GM19395 (cell line): ENCODE data around the gene RASGEF1C.

Experiments used
- ATAC-seq: cut with Tn5 transposase; IDR thresholded peaks from one replicate; pipeline ENCODE4 v1.9.1; 2021; ENCODE audit warnings: mild to moderate bottlenecking, moderate library complexity; ENCODE audit not compliant: unreplicated experiment

Gene RASGEF1C

GRCh38 chr5:180161420-180162303 is 47.3 kb downstream of the RASGEF1C start:
- no peak for ATAC-seq

GRCh38 chr5:180160789-180161188 is 48.2 kb downstream of the RASGEF1C start:
- ATAC-seq, result no peak

GRCh38 chr5:180160215-180160614 is 48.8 kb downstream of the RASGEF1C start:
- no peak for ATAC-seq

- ATAC-seq, result no peak
Measured at GRCh38 chr5:180159756-180160155, 49.3 kb downstream of the RASGEF1C start.

GRCh38 chr5:180157866-180158265 is 51.1 kb downstream of the RASGEF1C start:
- ATAC-seq, result no peak

- no peak for ATAC-seq
Measured at GRCh38 chr5:180156141-180156540, 52.9 kb downstream of the RASGEF1C start.

- ATAC-seq, result no peak
Measured at GRCh38 chr5:180155365-180155926, 53.6 kb downstream of the RASGEF1C start.

GRCh38 chr5:180154821-180155364 is 54.1 kb downstream of the RASGEF1C start:
- no peak for ATAC-seq

GRCh38 chr5:180153991-180154390 is 55.0 kb downstream of the RASGEF1C start:
- no peak for ATAC-seq

- ATAC-seq, result no peak
Measured at GRCh38 chr5:180153099-180153498, 55.9 kb downstream of the RASGEF1C start.

GRCh38 chr5:180143656-180144364 is 65.2 kb downstream of the RASGEF1C start:
- no peak for ATAC-seq

GRCh38 chr5:180142824-180143610 is 66.0 kb downstream of the RASGEF1C start:
- no peak for ATAC-seq

- ATAC-seq, result no peak
Measured at GRCh38 chr5:180142021-180142765, 66.8 kb downstream of the RASGEF1C start.

- no peak for ATAC-seq
Measured at GRCh38 chr5:180141068-180141660, 67.8 kb downstream of the RASGEF1C start.

- no peak for ATAC-seq
Measured at GRCh38 chr5:180140571-180140970, 68.4 kb downstream of the RASGEF1C start.

GRCh38 chr5:180140079-180140554 is 68.9 kb downstream of the RASGEF1C start:
- ATAC-seq, result no peak

GRCh38 chr5:180139731-180140055 is 69.3 kb downstream of the RASGEF1C start:
- ATAC-seq, result no peak

- no peak for ATAC-seq
Measured at GRCh38 chr5:180138976-180139730, 69.9 kb downstream of the RASGEF1C start.
